GM18868 (cell line): Measurements from ENCODE around the gene ZDHHC23.

Source experiments
- ATAC-seq: cut with Tn5 transposase; IDR thresholded peaks from one replicate; pipeline ENCODE4 v1.9.1; 2021; ENCODE audit warnings: mild to moderate bottlenecking, moderate library complexity; ENCODE audit not compliant: unreplicated experiment

ZDHHC23 gene

DNA sequence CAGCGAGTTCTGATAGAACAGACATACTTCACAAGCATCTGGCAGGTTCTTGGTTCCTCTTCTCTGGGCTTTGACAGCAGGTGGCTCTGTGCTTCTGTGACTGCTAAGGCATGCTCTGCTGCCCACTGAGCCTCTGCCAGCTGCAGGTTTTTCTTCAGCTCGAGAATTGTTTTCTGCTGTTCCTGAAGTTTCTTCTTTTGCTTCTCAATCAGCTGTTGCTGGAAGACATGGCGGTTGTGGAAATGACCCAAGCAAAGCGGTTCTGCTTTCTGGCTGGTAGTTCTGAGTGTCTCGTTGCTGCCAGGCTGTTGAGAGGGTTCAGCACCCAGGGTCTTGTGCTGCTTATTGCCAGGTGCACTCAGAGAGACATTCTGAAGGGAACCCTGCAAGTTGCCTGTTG, 57.7 kb downstream of the ZDHHC23 start:
- peak; percentile 98 for ATAC-seq

- ATAC-seq, result peak; percentile 97
Observed at GRCh38 chr3:114011059-114011797, 63.4 kb downstream of the ZDHHC23 start.
